Measurements from ENCODE around the gene ICE1.
"Not testable (repeated sequence)": the region's sequence is repeated elsewhere in the genome, so short reads cannot be mapped to it uniquely, and the experiment has no call there.

Gene ICE1

GRCh38 chr5:5456858-5457257, 34.4 kb downstream of the ICE1 start:
- no peak for DNase-seq

- no peak for DNase-seq
These were observed 37.8 kb downstream of the ICE1 start for GRCh38 chr5:5460311-5460710.

- DNase-seq: no peak
These were observed 38.5 kb downstream of the ICE1 start for GRCh38 chr5:5461012-5461411.

GRCh38 chr5:5464036-5464715, 41.7 kb downstream of the ICE1 start:
- DNase-seq: no peak

GRCh38 chr5:5466227-5466626, 43.8 kb downstream of the ICE1 start:
- DNase-seq: no peak

- DNase-seq: no peak
These were observed 45.3 kb downstream of the ICE1 start for GRCh38 chr5:5467737-5468136.

- no peak for DNase-seq
These were observed 48.5 kb downstream of the ICE1 start for GRCh38 chr5:5470933-5471332.

GRCh38 chr5:5473226-5473625, 50.7 kb downstream of the ICE1 start:
- no peak for DNase-seq

- DNase-seq: no peak
These were observed 52.5 kb downstream of the ICE1 start for GRCh38 chr5:5474961-5475360.

- no peak for DNase-seq
These were observed 53.5 kb downstream of the ICE1 start for GRCh38 chr5:5475975-5476374.

GRCh38 chr5:5479578-5479977, 57.1 kb downstream of the ICE1 start:
- DNase-seq: not testable (repeated sequence)

GRCh38 chr5:5480481-5481111, 58.1 kb downstream of the ICE1 start:
- DNase-seq: no peak

GRCh38 chr5:5481206-5481605, 58.7 kb downstream of the ICE1 start:
- DNase-seq: no peak

- DNase-seq: no peak
These were observed 59.2 kb downstream of the ICE1 start for GRCh38 chr5:5481633-5482032.

GRCh38 chr5:5483350-5483749, 60.9 kb downstream of the ICE1 start:
- no peak for DNase-seq

- no peak for DNase-seq
These were observed 61.6 kb downstream of the ICE1 start for GRCh38 chr5:5483880-5484598.

GRCh38 chr5:5486122-5486521, 63.6 kb downstream of the ICE1 start:
- DNase-seq: no peak

- DNase-seq: no peak
These were observed 65.3 kb downstream of the ICE1 start for GRCh38 chr5:5487585-5488360.

- no peak for DNase-seq
These were observed 68.4 kb downstream of the ICE1 start for GRCh38 chr5:5490774-5491347.

- DNase-seq: no peak
These were observed 69.8 kb downstream of the ICE1 start for GRCh38 chr5:5492087-5492933.

- not testable (repeated sequence) for DNase-seq
These were observed 70.4 kb downstream of the ICE1 start for GRCh38 chr5:5492934-5493271.
